Neuronal stem cell (in vitro differentiated cells): ENCODE measurements around the gene RPL10. TPM values are rescaled to one million over a fixed set of nuclear protein-coding genes. Genes with fewer than 3 reads are reported as not detected.
A peak's percentile ranks its signal among the peaks of the same experiment; 100 is the strongest.

Source experiments
- DNase-seq: peaks from one replicate; pipeline ENCODE4 v3.0.0-alpha.2; 2013; ENCODE audit warnings: low spot score
- H2AFZ ChIP-seq: one replicate; pipeline ENCODE4 v1.6.1; 2013; ENCODE audit warnings: mild to moderate bottlenecking, low read length, inconsistent platforms
- H2AK5ac ChIP-seq: 2 replicates; pipeline ENCODE4 v1.6.1; 2013; ENCODE audit warnings: low read depth, mild to moderate bottlenecking, inconsistent platforms, low read length, moderate library complexity, mixed read lengths
- H2BK120ac ChIP-seq: 2 replicates; pipeline ENCODE4 v1.6.1; 2013; ENCODE audit warnings: low read depth, mild to moderate bottlenecking, inconsistent platforms, low read length, moderate library complexity, mixed read lengths
- H2BK12ac ChIP-seq: one replicate; pipeline ENCODE4 v1.6.1; 2013; ENCODE audit warnings: low read length, inconsistent platforms
- H2BK15ac ChIP-seq: 2 replicates; pipeline ENCODE4 v1.6.1; 2013; ENCODE audit warnings: mild to moderate bottlenecking, low read length, inconsistent platforms, mixed read lengths
- H2BK5ac ChIP-seq: one replicate; pipeline ENCODE4 v1.6.1; 2013; ENCODE audit warnings: inconsistent platforms, mild to moderate bottlenecking, low read length, moderate library complexity
- H3K14ac ChIP-seq: one replicate; pipeline ENCODE4 v1.6.1; 2013; ENCODE audit warnings: low read length, inconsistent platforms
- H3K18ac ChIP-seq: 2 replicates; pipeline ENCODE4 v1.6.1; 2013; ENCODE audit warnings: low read length, inconsistent platforms
- H3K23ac ChIP-seq: 2 replicates; pipeline ENCODE4 v1.6.1; 2013; ENCODE audit warnings: low read depth, mild to moderate bottlenecking, mixed read lengths, low read length, inconsistent platforms; ENCODE audit not compliant: poor library complexity
- H3K27ac ChIP-seq: replicated peaks from 3 replicates; pipeline ENCODE4 v1.5.1; 2013; ENCODE audit warnings: low read length, inconsistent platforms
- H3K27me3 ChIP-seq, 3 experiments: 2 replicates each; pipeline ENCODE4 v1.6.1; 2013; ENCODE audit warnings: low read length in 3 of 3, mild to moderate bottlenecking in 2 of 3, inconsistent platforms in 1 of 3, low read depth in 1 of 3, mixed read lengths in 1 of 3, moderate library complexity in 1 of 3; ENCODE audit not compliant: control insufficient read depth in 3 of 3, insufficient read depth in 3 of 3
- H3K36me3 ChIP-seq, 2 donors: replicated peaks in 1 of 2; 2 replicates each; pipeline ENCODE4 v1.6.1; 2013; ENCODE audit warnings: low read length in 2 of 2; ENCODE audit not compliant: control insufficient read depth in 2 of 2, insufficient read depth in 2 of 2
- H3K4ac ChIP-seq: 2 replicates; pipeline ENCODE4 v1.6.1; 2013; ENCODE audit warnings: inconsistent platforms, mild to moderate bottlenecking, low read length, moderate library complexity
- H3K4me1 ChIP-seq, 2 donors: 1 replicate in 1 of 2; 2 replicates in 1 of 2; pipeline ENCODE4 v1.6.1; 2013; ENCODE audit warnings: low read length in 2 of 2, low read depth in 1 of 2; ENCODE audit not compliant: control insufficient read depth in 2 of 2, insufficient read depth in 1 of 2
- H3K4me2 ChIP-seq: one replicate; pipeline ENCODE4 v1.6.1; 2013; ENCODE audit warnings: mild to moderate bottlenecking, low read length, inconsistent platforms; ENCODE audit not compliant: insufficient read depth, poor library complexity, severe bottlenecking
- H3K4me3 ChIP-seq, 2 donors: 2 replicates each; pipeline ENCODE4 v1.5.1; 2013; ENCODE audit warnings: low read length in 2 of 2, mild to moderate bottlenecking in 2 of 2, inconsistent platforms in 1 of 2, moderate library complexity in 1 of 2
- H3K79me1 ChIP-seq: one replicate; pipeline ENCODE4 v1.6.1; 2013; ENCODE audit warnings: low read depth, mild to moderate bottlenecking, inconsistent platforms, low read length, moderate library complexity
- H3K9ac ChIP-seq: one replicate; pipeline ENCODE4 v1.6.1; 2013; ENCODE audit warnings: mild to moderate bottlenecking, low read depth, low read length, inconsistent platforms; ENCODE audit not compliant: poor library complexity
- H3K9me3 ChIP-seq, 2 donors: replicated peaks in 1 of 2; 2 replicates each; pipeline versions ENCODE3 to v1.6.1; 2013; ENCODE audit warnings: low read length in 2 of 2, mild to moderate bottlenecking in 2 of 2, inconsistent platforms in 1 of 2, low read depth in 1 of 2, mixed read lengths in 1 of 2, moderate library complexity in 1 of 2; ENCODE audit not compliant: control insufficient read depth in 2 of 2, insufficient read depth in 1 of 2
- H4K8ac ChIP-seq: one replicate; pipeline ENCODE4 v1.6.1; 2013; ENCODE audit warnings: low read depth, mild to moderate bottlenecking, inconsistent platforms, low read length, moderate library complexity
- H4K91ac ChIP-seq: one replicate; pipeline ENCODE4 v1.6.1; 2013; ENCODE audit warnings: low read length, low read depth, mild to moderate bottlenecking, inconsistent platforms; ENCODE audit not compliant: poor library complexity
- WGBS, 2 donors: extraction: QIAGEN DNeasy Blood & Tissue Kit; methylation state at CpG; one replicate each; pipeline ENCODE4 v1.1.7; 2013; ENCODE audit warnings: missing lambda C conversion rate in 2 of 2, mixed read lengths in 1 of 2; ENCODE audit not compliant: insufficient read length in 2 of 2, insufficient replicate concordance in 1 of 2; ENCODE audit errors: extremely low coverage in 2 of 2; 5-methylcytosine and 5-hydroxymethylcytosine counted together
- polyA plus RNA-seq, 2 experiments: library from polyadenylated mRNA; stranded (reverse); fragments of 200-250 nt; gene quantifications; one replicate each; pipeline ENCODE4 v1.2.3, GENCODE V29; 2013

Gene RPL10
- 4,532 TPM for polyA plus RNA-seq (2013, experiment 1 of 2)
- polyA plus RNA-seq (2013, experiment 2 of 2): 4,365 TPM

- H2AK5ac ChIP-seq: peak within 1 kb of the TSS; percentile 14
- peak within 1 kb of the TSS; percentile 77 for H2AFZ ChIP-seq
- no peaks in the 10 kb centered on the region for H3K27me3 ChIP-seq
- no peak within 1 kb of the TSS for H3K14ac ChIP-seq
- no peak within 1 kb of the TSS for H4K91ac ChIP-seq
- peak within 1 kb of the TSS; percentile 22 for H2BK12ac ChIP-seq
- peak; percentile 88 for DNase-seq
- peak within 1 kb of the TSS; percentile 73 for H3K23ac ChIP-seq
- H3K79me1 ChIP-seq: peaks cover 2% of the 10 kb centered on the region
- H3K9ac ChIP-seq: peak within 1 kb of the TSS; percentile 96
- H3K4me2 ChIP-seq: peak within 1 kb of the TSS; percentile 83
- peak within 1 kb of the TSS; percentile 97 for H2BK5ac ChIP-seq
- H2BK15ac ChIP-seq: no peak within 1 kb of the TSS
- no peak within 1 kb of the TSS for H3K4ac ChIP-seq
- H4K8ac ChIP-seq: no peak within 1 kb of the TSS
- H3K27ac ChIP-seq: peak within 1 kb of the TSS; percentile 94
- H3K9me3 ChIP-seq: no peaks in the 10 kb centered on the region
- no peak within 1 kb of the TSS for H2BK120ac ChIP-seq
- peaks cover 18 to 27% of the 10 kb centered on the region in 2 donors for H3K36me3 ChIP-seq
- H3K4me3 ChIP-seq: peak within 1 kb of the TSS; percentile 85 to 96
- no CpG with 5 or more reads among the region's 69 CpGs for WGBS, 2 donors
- H3K4me1 ChIP-seq: peaks cover 4 to 6% of the 10 kb centered on the region in 2 donors
- peak within 1 kb of the TSS; percentile 96 for H3K18ac ChIP-seq
These were observed at the start of gene RPL10 for GRCh38 chrX:154397888-154398667. TSS of gene RPL10 (plus strand) at chrX:154398377. CDS start at chrX:154398520, 143 bp downstream.

GRCh38 chrX:154348646-154349358 lies 49.4 kb upstream of the RPL10 start:
- no peak overlapping the region for H2BK15ac ChIP-seq
- no peaks in the 10 kb centered on the region for H3K27me3 ChIP-seq
- H3K23ac ChIP-seq: no peak overlapping the region
- no peak overlapping the region for H3K4me3 ChIP-seq
- no peak overlapping the region for H3K4ac ChIP-seq
- no peak overlapping the region for H4K8ac ChIP-seq
- H2BK5ac ChIP-seq: no peak overlapping the region
- no peak for DNase-seq
- H3K9me3 ChIP-seq: no peaks in the 10 kb centered on the region
- no peak overlapping the region for H2AK5ac ChIP-seq
- peaks cover 45 to 56% of the 10 kb centered on the region in 2 donors for H3K36me3 ChIP-seq
- no peak overlapping the region for H3K4me2 ChIP-seq
- H3K14ac ChIP-seq: no peak overlapping the region
- H4K91ac ChIP-seq: no peak overlapping the region
- peak overlapping the region; percentile 13 for H3K27ac ChIP-seq
- H2BK12ac ChIP-seq: no peak overlapping the region
- H3K79me1 ChIP-seq: peaks cover 3% of the 10 kb centered on the region
- no peak overlapping the region for H2BK120ac ChIP-seq
- H3K9ac ChIP-seq: no peak overlapping the region
- WGBS, 2 donors: no CpG with 5 or more reads among the region's 24 CpGs
- no peak overlapping the region for H3K18ac ChIP-seq
- peaks cover 0 to 4% of the 10 kb centered on the region in 2 donors for H3K4me1 ChIP-seq
- no peak overlapping the region for H2AFZ ChIP-seq

GRCh38 chrX:154349359-154349935 lies 48.7 kb upstream of the RPL10 start:
- H2BK15ac ChIP-seq: no peak overlapping the region
- no peak overlapping the region for H2BK12ac ChIP-seq
- no peaks in the 10 kb centered on the region for H3K9me3 ChIP-seq
- peaks cover 50 to 63% of the 10 kb centered on the region in 2 donors for H3K36me3 ChIP-seq
- H3K4ac ChIP-seq: no peak overlapping the region
- H3K79me1 ChIP-seq: peaks cover 3% of the 10 kb centered on the region
- peaks cover 0 to 4% of the 10 kb centered on the region in 2 donors for H3K4me1 ChIP-seq
- no peak overlapping the region for H3K18ac ChIP-seq
- H2BK120ac ChIP-seq: no peak overlapping the region
- DNase-seq: no peak
- H2BK5ac ChIP-seq: no peak overlapping the region
- H3K27ac ChIP-seq: no peak overlapping the region
- no peak overlapping the region for H2AFZ ChIP-seq
- no peak overlapping the region for H3K9ac ChIP-seq
- no peak overlapping the region for H2AK5ac ChIP-seq
- no peak overlapping the region for H3K14ac ChIP-seq
- no CpG with 5 or more reads among the region's 19 CpGs for WGBS, 2 donors
- H4K8ac ChIP-seq: peak overlapping the region; percentile 17
- H4K91ac ChIP-seq: no peak overlapping the region
- no peak overlapping the region for H3K4me2 ChIP-seq
- peaks cover 0 to 2% (median 0%) of the 10 kb centered on the region in 3 experiments for H3K27me3 ChIP-seq
- H3K23ac ChIP-seq: no peak overlapping the region
- no peak overlapping the region for H3K4me3 ChIP-seq
